ENCODE measurements around the gene AMOT. TPM values are rescaled to one million over a fixed set of nuclear protein-coding genes. Genes with fewer than 3 reads are reported as not detected.

The AMOT gene
- polyA plus RNA-seq, 1 of the 3 experiments (the other 2 are of a cell fraction): 3.4 TPM

- H3F3A ChIP-seq (replicated peaks; ENCODE audit: insufficient read depth): no peaks in the 10 kb centered on the region
- H3K27ac ChIP-seq (ENCODE audit: low read depth in 2 of 2, low read length in 1 of 2): no peak overlapping the region
- H3K4me3 ChIP-seq (ENCODE audit: low read depth in 2 of 2, low read length in 1 of 2): no peak overlapping the region
- no peak overlapping the region for H3K9ac ChIP-seq
- no peak overlapping the region for H2AFZ ChIP-seq (ENCODE audit: low read depth)
- H3K79me2 ChIP-seq (ENCODE audit: insufficient read depth): no peaks in the 10 kb centered on the region
- H3K9me3 ChIP-seq: no peaks in the 10 kb centered on the region
- no peak for DNase-seq
- POLR2A ChIA-PET: no interaction called here
- TF ChIP-seq USF2 (IDR thresholded peaks at IDR 0.05; ENCODE audit: borderline replicate concordance, low read depth, low read length): no peak
- TF ChIP-seq REST (IDR thresholded peaks at IDR 0.05; ENCODE audit: low read depth, low read length): no peak
- peak; percentile 12; the same call in 1 of the 2 replicates for TF ChIP-seq RAD21 (IDR thresholded peaks at IDR 0.05; ENCODE audit: low read length)
- peak; percentile 17; the same call in 1 of the 2 replicates for TF ChIP-seq SMC3 (IDR thresholded peaks at IDR 0.05; ENCODE audit: low read depth, low read length)
- H3K27me3 ChIP-seq (ENCODE audit: insufficient read depth): no peaks in the 10 kb centered on the region; the same call in 1 of the 2 replicates
- no peaks in the 10 kb centered on the region for H3K36me3 ChIP-seq (replicated peaks in 1 of 2; ENCODE audit: control insufficient read depth in 1 of 2, insufficient read depth in 2 of 2, low read length in 1 of 2)
- H3K4me1 ChIP-seq (ENCODE audit: control insufficient read depth in 1 of 2, insufficient read depth in 2 of 2, low read depth in 1 of 2, low read length in 1 of 2): no peaks in the 10 kb centered on the region; a peak in 2 of 4 replicates
- 14% methylated on average over 2 of the region's 2 CpGs for WGBS (ENCODE audit: low lambda C conversion rate)
- H3K4me2 ChIP-seq: no peak overlapping the region
- CTCF ChIA-PET: interaction anchor here (1.0 to 1.1 kb wide), 2 partner anchors 14 to 436 kb away, joined by 3 read pairs; no protein-coding TSS in a partner anchor
- H4K20me1 ChIP-seq (ENCODE audit: insufficient read depth): no peaks in the 10 kb centered on the region
- no peaks in the 10 kb centered on the region for H3K9me2 ChIP-seq
Observed at GRCh38 chrX:112760697-112761096, 79.9 kb downstream of the AMOT start.

GRCh38 chrX:112759966-112760365, 80.7 kb downstream of the AMOT start:
- H3K4me3 ChIP-seq (ENCODE audit: low read depth in 2 of 2, low read length in 1 of 2): no peak overlapping the region
- no peaks in the 10 kb centered on the region for H3F3A ChIP-seq (replicated peaks; ENCODE audit: insufficient read depth)
- H3K9ac ChIP-seq: no peak overlapping the region
- no peaks in the 10 kb centered on the region for H3K79me2 ChIP-seq (ENCODE audit: insufficient read depth)
- no peak for DNase-seq
- H2AFZ ChIP-seq (ENCODE audit: low read depth): no peak overlapping the region
- H4K20me1 ChIP-seq (ENCODE audit: insufficient read depth): no peaks in the 10 kb centered on the region
- no peaks in the 10 kb centered on the region for H3K9me3 ChIP-seq
- WGBS (ENCODE audit: low lambda C conversion rate): 46% methylated on average over 2 of the region's 2 CpGs
- no peak overlapping the region for H3K27ac ChIP-seq (ENCODE audit: low read depth in 2 of 2, low read length in 1 of 2)
- ChIA-PET POLR2A (no interaction called here), CTCF (interaction anchor here (1.0 kb wide), 1 partner anchor 13 kb away, joined by 3 read pairs; no protein-coding TSS in a partner anchor)
- H3K27me3 ChIP-seq (ENCODE audit: insufficient read depth): no peaks in the 10 kb centered on the region; the same call in 1 of the 2 replicates
- H3K4me1 ChIP-seq (ENCODE audit: control insufficient read depth in 1 of 2, insufficient read depth in 2 of 2, low read depth in 1 of 2, low read length in 1 of 2): no peaks in the 10 kb centered on the region; a peak in 2 of 4 replicates
- H3K9me2 ChIP-seq: no peaks in the 10 kb centered on the region
- H3K36me3 ChIP-seq (replicated peaks in 1 of 2; ENCODE audit: control insufficient read depth in 1 of 2, insufficient read depth in 2 of 2, low read length in 1 of 2): no peaks in the 10 kb centered on the region
- no peak overlapping the region for H3K4me2 ChIP-seq
- TF ChIP-seq MEF2A (IDR thresholded peaks at IDR 0.05; ENCODE audit: borderline replicate concordance, low read depth) (no peak), GATA2 (CRISPR knock-in tag; IDR thresholded peaks at IDR 0.05) (no peak), REST (IDR thresholded peaks at IDR 0.05; ENCODE audit: low read depth, low read length) (no peak), GABPA (IDR thresholded peaks at IDR 0.05; ENCODE audit: low read depth) (no peak), PBX3 (IDR thresholded peaks at IDR 0.05) (no peak), NRF1 (IDR thresholded peaks at IDR 0.05; ENCODE audit: low read depth, low read length) (no peak), MAX (IDR thresholded peaks at IDR 0.05; ENCODE audit: low read depth) (no peak), ELF1 (IDR thresholded peaks at IDR 0.05) (no peak), USF2 (IDR thresholded peaks at IDR 0.05; ENCODE audit: borderline replicate concordance, low read depth, low read length) (no peak), CTCF (IDR thresholded peaks at IDR 0.05) (no peak), FOXM1 (IDR thresholded peaks at IDR 0.05; ENCODE audit: low read depth) (no peak), FOSL2 (IDR thresholded peaks at IDR 0.05; ENCODE audit: borderline replicate concordance, low read depth) (no peak)
